ENCODE measurements around the gene NFKBIZ. TPM values are rescaled to one million over a fixed set of nuclear protein-coding genes. Genes with fewer than 3 reads are reported as not detected.

Gene NFKBIZ
- total RNA-seq, 2 donors from 2014 or later, result 34.9 to 39.7 TPM

DNA sequence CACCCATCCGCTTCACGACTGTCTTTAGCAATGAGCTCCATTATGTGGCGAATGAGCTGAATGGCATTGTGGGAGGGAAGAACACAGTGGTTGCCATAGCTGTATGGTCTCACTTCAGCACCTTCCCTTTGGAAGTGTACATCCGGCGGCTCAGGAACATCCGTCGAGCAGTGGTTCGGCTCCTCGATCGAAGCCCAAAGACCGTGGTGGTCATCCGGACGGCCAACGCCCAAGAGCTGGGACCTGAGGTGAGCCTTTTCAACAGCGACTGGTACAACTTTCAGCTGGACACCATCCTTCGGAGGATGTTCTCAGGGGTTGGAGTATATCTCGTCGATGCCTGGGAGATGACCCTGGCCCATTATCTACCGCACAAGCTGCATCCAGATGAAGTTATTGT lies 27.8 kb upstream of the NFKBIZ start:
- ATAC-seq (no peak), DNase-seq (no peak)
- intact Hi-C loops (cut with DNase I), result no loop called here

DNA sequence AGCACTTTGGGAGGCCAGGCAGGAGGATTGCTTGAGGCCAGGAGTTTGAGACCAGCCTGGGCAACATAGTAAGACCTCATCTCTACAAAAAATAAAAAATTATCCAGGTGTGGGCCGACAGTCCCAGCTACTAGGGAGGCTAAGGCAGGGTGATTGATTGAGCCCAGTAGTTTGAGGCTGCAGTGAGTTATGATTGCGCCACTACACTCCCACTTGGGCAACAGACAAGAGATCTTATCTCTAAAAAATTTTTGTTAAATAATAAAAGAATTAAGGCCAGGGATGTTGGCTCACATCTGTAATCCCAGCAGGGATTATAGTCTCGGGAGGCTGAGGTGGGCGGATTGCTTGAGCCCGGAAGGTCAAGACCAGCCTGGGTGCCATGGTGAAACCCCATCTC lies 25.8 kb upstream of the NFKBIZ start:
- DNase-seq, result no peak
- no peak for ATAC-seq
- intact Hi-C loops (cut with DNase I), result no loop called here

DNA sequence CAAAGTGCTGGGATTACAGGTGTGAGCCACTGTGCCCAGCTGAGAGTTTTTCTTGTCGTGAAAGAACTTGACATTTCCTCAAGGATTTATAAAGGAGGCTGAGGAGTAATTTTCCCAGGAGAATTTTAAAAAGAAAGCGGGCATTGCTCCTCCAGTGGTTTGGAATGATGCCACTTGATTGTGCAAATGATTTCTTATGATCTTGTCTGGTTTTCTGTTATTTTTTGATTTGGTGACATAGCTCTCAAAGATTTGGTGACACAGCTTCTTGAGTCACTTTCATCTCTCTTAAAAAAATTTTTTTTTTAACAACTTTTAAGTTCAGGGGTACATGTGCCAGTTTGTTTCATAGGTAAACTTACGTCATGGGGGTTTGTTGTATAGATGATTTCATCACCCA lies 24.6 kb upstream of the NFKBIZ start:
- DNase-seq, result no peak
- intact Hi-C loops (cut with DNase I), result no loop called here
- no peak for ATAC-seq

DNA sequence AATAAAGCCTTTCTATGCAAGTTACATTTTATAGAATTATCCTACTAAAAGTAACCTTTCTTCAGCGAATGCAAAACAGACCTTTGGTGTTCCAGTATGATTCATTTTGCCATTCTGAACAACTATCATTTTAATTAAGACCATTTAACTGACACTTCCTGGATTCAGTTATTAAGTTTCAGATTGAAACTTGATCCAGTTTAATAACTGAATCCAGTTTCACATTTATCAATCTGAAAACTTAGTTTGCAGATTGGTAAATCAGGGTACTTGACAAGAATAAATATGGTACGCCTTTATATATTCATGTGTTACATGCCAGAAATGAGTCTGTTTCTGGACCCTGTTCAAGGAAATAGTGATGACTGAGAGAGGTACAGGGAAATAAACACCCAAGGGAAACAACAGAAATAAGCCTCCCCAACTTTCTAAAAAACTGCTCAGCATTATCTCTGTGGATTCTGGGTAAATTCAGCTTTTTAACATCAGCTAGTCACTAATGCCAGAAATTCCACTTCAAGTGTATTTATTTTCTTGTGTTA lies 23.3 kb upstream of the NFKBIZ start:
- DNase-seq (no peak), ATAC-seq (no peak)
- intact Hi-C loops (cut with DNase I), result no loop called here

DNA sequence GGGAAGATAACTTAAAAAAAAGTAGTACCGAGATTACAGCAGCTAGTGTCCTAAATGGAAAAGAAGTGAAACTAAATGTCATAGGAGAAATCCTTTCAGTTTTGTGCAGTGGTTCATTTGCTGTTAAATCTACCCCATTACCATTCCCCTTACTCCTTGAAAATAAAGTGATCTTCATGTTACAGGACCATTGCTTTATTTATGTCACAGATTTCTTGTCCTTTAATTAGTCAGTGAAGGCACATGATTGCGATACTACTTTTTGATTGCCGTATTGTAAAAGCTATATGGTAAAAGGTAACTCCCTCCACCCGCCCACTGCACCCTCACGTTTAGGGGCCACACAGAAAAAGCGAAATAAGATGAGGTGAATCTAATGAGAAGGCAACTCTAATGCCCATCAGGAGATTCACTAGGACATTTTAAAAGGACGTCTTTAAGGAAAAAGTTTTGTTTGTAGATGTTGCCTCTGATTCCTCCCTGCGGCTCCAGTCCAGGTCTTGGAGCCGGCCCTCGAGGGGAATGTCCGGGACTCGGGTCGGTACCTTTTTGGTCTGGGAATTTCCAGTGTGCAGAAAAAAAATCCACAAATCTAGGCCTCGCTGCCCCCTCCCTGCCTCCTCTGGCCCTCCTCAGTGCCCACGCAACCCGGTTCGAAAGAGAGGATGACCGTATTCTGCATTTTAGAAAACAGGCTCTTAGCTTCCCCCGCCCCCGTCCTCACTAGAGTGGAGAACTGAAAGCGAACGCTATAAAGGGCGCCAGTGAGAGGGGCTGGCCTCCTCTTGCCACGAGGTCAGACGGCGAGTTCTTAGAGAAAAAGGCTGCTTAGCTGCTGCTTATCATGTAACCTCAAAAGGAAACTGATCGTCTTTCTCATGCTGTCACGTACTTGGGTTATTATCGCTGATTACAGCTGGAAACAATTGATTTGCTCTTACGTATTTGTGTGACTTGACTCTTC lies 21.8 kb upstream of the NFKBIZ start:
- ATAC-seq, result peak; percentile 85 to 92
- intact Hi-C loops (cut with DNase I), result no loop called here
- peak; percentile 81 for DNase-seq

DNA sequence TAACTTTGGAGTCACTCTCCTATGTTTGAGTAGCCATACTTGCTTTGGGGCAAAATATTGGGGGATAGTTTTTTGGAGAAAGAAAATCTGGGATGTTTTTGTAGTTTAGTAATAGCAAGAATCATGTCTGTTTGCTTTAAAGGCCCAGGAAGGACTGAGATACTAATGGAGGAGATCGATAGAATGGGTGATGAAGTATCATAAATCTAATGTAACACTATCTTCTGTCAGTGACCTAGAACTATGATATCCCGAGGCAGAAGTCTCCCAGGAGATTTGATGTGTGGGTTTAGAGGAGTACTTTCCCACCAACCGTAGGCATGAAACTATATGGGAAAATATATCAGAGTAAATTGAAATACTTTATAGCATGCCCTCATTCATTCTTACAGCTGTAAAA lies 21.0 kb upstream of the NFKBIZ start:
- DNase-seq (no peak), ATAC-seq (no peak)
- intact Hi-C loops (cut with DNase I), result no loop called here

DNA sequence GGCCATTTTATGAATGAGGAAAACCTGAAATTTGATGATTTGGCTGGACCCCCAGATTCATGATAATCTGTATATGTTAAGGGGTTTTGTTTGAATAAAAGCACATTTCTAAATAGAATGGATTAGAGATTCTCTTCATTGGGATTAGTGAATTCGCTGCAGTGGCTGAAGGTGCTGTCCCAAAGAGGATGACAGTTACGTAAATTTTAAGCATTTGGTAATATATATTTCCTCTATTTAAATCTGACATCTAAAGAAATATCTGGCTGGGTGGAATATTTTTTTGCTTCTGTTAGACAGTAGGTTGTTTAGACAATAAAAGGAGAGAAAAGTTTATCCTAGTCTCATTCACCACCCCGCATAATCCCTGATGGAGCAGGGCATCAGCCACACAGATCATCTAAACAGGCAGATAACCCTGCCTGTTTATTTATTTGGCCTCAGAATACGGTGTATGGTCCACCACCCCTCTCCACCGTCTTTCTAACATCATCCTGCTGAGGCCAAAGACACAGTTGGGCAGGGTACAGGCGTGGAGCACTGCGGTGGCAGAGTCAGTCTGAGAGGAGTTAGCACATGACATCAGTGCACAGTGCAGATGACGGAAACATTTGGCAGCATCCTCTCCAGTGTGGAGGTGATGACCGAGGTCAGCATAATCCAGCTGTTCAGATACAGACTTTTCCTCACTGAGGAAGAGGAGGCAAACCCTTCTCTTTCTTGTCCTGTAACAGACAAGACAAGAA lies 20.4 kb upstream of the NFKBIZ start:
- DNase-seq (peak; percentile 74), ATAC-seq (peak; percentile 83 to 91)
- intact Hi-C loops (cut with DNase I), result no loop called here

DNA sequence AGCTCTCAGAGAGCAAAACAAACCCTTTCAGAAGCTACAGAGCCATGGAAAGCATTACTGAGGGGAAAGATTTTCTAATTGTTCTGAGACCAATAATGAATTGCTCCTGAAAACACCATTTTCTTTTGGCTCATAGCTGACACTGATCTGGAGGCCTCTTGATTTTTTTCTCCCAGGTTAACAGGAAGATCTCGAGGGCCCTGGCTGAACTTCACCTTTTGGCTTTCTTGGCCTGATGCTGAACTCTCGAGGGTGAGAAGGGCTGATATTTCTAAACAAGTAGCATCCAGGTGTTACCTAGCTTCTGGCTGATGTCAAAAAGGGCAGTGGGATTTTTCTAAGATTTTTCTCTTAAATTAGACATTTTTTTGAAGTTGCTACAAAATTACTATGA lies 19.9 kb upstream of the NFKBIZ start:
- ATAC-seq (no peak), DNase-seq (no peak)
- intact Hi-C loops (cut with DNase I), result no loop called here

DNA sequence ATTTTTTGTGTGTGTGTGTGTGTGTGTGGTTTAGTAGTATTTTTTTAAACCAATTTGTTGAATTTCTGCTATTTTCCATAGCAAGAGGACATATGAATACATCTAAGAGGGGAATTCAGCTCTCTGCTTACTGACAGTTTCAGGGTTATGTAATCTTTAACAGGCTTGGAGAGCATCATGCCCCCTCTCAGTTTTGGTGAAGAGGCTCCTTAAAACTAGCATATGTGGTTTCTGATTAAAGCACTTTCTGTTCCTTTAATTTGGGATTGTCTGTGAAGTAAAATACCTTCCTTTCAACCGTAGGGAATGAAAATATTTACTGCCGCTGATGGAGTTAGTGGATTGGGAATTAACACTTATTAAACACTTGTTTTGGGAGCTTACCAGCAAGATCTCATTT lies 19.4 kb upstream of the NFKBIZ start:
- intact Hi-C loops (cut with DNase I), result no loop called here
- ATAC-seq, result no peak

DNA sequence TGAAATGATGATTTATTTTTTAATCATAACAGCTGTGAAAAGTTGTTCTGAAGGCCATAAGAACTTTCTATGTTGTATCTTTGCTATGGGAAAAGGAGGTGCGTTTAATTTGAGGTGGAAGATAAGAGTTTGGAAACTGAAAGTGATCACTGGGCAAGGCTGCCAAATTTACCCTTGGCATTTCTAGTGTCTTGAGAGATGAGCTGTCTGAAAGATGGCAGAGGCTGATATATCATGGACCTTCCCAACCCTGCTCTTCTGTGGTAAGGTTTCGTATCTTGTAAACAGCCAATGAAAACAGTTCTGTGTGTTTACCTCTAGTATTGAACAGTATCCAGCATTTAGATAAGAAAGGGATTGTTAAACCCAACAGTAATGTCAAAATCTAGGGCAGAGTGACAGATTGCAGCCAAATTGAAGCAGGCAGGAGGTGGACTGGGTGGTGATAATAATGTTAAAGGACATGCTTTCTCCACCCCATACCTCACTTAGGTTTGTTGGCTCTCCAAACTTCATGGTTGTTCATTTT lies 15.8 kb upstream of the NFKBIZ start:
- peak in 1 of 2 donors; percentile 8 for ATAC-seq
- intact Hi-C loops (cut with DNase I), result no loop called here
- DNase-seq, result no peak

More for the DNA sequence above, 19.4 kb upstream of the NFKBIZ start:
- DNase-seq, result no peak

DNA sequence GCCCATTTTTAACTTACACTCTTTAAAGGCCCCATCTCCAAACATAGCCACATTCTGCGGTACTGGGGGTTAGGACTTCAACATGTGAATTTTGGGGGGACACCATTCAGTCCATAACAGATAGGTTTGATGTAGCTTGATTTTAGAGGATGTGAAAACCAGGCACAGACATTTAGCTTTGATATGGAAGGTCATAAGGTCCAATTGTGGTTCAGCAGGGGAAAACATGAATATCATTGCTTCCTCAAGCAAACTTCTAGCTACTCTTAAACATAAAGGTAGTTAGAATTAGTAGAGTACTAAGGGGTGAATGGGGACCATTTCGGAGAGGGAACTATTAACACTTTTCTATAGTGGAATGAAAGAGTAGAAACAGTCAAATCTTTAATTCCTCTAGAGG lies 13.6 kb upstream of the NFKBIZ start:
- ATAC-seq (no peak), DNase-seq (no peak)
- intact Hi-C loops (cut with DNase I), result no loop called here

DNA sequence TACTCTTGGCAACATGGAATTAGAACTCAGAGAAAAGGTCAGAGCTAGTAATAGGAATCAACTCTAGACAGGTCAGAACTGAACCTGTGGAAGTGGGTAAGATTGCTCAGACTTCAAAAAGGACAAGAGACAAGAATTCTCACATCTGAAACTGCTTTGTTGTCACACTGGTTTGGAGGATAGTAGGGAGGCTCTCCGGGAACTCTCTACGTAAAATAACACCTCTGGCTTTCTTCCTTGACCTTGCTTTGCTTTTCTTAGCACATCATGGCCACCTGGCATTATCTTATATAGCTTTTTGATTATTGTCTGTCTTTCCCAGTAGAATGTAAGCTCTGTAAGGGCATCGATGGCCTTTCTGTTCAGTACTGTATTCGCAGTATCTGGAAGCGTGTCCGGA lies 13.2 kb upstream of the NFKBIZ start:
- DNase-seq (no peak), ATAC-seq (no peak)
- intact Hi-C loops (cut with DNase I), result no loop called here

DNA sequence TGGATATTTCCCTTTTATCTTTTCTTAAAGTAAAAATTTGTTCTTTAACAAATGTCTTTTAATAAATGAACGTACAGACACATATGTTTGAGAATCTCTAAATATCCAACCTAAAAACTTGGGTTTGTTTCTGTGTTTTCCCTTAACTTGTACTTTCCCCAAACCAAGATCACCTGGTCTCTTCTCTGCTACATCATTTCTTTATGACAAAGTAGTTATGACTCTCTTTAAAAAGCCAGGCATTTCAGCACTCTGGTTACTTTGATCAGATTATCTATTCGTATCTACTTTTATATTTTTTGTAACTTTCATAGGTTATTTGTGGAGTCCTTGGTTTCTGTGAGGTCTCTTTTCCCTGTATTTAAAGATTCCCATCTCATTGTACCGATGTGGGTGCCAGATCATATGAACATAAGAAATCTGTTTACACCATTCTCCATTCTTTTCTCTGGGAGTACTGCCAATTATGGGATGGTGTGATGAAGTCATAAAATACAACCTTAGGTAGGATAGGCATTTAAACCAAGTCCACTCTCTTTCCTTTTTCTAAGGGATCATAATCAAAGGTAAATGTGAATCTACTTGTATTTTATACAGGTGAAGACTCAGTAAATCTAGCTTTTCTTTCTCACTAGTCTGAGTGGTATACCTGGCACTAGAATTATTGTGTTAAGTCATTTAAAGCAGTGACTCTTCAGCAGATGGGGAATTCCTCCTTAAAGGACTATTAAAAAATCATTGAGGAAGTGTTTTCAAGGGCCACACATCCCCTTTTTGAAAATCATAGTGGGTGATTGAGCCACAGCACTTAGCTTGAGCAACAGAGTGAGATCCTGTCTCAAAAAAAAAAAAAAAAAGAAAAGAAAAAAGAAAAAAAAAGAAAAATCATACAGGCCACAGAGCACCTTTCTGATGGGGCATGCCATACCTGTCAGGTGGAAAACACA lies 12.4 kb upstream of the NFKBIZ start:
- ATAC-seq (peak in 1 of 2 donors; percentile 65), DNase-seq (no peak)
- intact Hi-C loops (cut with DNase I), result no loop called here

DNA sequence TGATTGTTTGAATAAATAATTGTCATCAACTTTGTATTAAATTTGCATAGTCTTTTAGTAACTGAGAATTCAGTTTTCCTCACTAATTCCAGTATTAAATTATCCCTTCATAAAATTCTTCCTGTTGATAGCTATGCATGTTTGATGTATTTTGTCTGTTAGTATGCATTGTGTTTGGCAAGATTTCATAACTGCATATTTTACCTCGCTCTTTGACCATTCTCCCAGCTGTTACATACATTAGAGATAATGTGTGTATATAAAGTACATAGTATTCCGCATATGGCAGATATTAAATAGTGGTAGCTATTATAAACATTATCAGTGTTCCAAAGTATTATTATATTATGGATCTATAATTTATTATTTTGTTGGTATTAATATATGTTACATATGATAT lies 10.6 kb upstream of the NFKBIZ start:
- ATAC-seq, result no peak
- no peak for DNase-seq
- intact Hi-C loops (cut with DNase I), result no loop called here

DNA sequence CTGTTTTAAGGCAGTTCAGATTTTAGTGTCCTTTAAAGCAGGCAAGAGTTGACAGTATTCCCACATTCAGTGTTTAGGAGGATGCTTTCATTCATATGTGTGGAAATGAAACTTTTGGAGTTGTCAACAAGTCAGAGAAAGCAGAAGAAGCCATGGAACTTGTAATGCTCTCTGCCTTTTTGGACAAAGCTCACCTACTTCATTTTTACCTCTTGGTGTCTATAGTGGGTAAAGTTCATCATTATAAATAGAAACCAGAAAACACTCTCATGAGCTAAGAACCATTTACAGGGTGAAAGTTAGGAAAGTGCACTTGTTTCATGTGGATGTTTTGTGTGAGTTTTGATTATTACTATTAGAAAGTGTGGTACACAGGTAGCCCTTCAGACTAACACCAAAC lies 9.2 kb upstream of the NFKBIZ start:
- ATAC-seq, result no peak
- intact Hi-C loops (cut with DNase I), result no loop called here
- DNase-seq, result no peak

DNA sequence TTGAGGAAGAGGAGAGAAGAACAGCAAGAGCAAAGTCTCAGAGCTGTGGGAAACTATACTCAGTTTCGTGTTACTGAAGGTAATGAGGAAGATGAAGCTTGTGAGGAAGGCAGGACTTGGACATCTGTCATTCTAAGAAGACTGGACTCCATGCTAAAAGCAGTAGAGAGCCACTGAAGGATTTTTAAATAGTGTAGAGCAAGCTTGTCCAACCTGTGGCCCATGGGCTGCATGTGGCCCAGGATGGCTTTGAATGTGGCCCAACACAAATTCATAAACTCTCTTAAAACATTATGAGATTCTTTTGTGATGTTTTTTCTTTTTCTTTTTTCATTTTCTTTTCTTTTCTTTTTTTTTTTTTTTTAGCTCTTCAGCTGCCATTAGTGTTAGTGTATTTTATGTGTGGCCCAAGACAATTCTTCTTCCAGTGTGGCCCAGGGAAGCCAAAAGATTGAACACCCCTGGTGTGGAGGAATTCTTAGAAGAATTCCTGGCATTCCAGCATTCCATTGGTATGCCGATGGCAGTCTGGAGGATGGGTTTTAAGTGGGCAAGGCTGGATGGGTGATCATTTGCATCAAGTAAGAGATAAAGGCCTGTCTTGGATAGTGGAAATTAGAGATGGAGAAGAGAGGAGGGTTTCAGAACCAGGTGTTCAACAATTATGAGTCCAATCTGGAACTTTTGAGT lies 6.9 kb upstream of the NFKBIZ start:
- ATAC-seq (no peak), DNase-seq (no peak)
- intact Hi-C loops (cut with DNase I), result no loop called here

DNA sequence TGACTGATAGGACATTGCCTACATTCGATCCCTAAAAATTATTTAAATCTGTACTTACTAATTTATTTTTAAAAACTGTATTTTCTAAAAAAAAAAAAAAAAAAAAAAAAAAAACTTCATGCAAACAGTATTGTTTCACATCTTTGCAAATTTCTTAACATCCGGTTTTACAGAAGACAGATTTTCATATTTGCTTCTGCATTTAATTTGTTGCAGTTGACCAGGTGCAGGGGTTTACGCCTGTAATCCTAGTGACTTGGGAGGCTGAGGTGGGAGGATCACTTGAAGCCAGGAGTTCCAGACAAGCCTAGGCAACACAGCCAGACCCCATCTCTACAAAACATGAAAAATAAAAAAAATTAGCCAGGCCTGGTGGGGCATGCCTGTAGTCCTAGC lies 6.4 kb upstream of the NFKBIZ start:
- ATAC-seq (no peak), DNase-seq (no peak)
- intact Hi-C loops (cut with DNase I), result no loop called here

DNA sequence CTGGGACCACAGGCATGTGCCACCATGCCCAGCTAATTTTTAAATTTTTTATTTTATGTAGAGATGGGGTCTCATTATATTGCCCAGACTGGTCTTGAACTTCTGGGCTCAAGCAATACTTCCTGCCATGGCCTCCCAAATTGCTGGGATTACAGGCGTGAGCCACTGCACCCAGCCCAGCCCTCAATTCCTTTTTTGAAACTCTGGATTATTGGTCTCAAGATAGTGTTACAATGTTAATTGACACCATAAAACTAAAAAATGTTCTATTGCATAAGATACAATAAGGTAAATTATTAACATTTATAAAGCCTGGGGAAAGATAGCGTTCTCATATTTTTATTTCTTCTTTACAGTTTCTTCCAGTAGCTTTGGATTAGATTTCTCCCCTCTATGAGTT lies 3.9 kb upstream of the NFKBIZ start:
- DNase-seq, result no peak
- intact Hi-C loops (cut with DNase I), result no loop called here
- no peak for ATAC-seq
